OCI-LY7 (cell line): ENCODE measurements around the gene TLCD2. TPM values are rescaled to one million over a fixed set of nuclear protein-coding genes. Genes with fewer than 3 reads are reported as not detected.

Experiments used
- BruUV-seq: library from RNA; stranded (reverse); fragments of 400-500 nt; replicated peaks from 2 replicates; lab custom pipeline; 2021; lab: Mats Ljungman, UMichigan
- CTCF ChIA-PET: fragments of 300-600 bp; sonication (Branson Sonifier 250); formaldehyde crosslinking; loops from one replicate; lab custom pipeline; 2022; ENCODE audit warnings: antibody characterized with exemption; ENCODE audit not compliant: unreplicated experiment; lab: Charles Lee
- POLR2A ChIA-PET: fragments of 300-600 bp; sonication (Branson Sonifier 250); formaldehyde crosslinking; loops from one replicate; lab custom pipeline; 2022; ENCODE audit warnings: antibody characterized with exemption; lab: Charles Lee
- DNase-seq: peaks from one replicate; pipeline ENCODE4 v3.0.0-alpha.2; 2015; ENCODE audit warnings: low spot score
- H2AFZ ChIP-seq: fragments of 200-600 bp; sonication (generic), shearing (Covaris generic); 2 replicates; pipeline ENCODE4 v1.6.1; 2014; ENCODE audit warnings: mild to moderate bottlenecking, antibody characterized with exemption, low read length, moderate library complexity
- H3K27ac ChIP-seq: fragments of 200-600 bp; sonication (generic); 2 replicates; pipeline ENCODE4 v1.5.1; 2014; ENCODE audit warnings: mixed run types, low read depth, mild to moderate bottlenecking, moderate library complexity, low read length, inconsistent platforms; ENCODE audit not compliant: poor library complexity, severe bottlenecking
- H3K36me3 ChIP-seq: fragments of 200-600 bp; sonication (generic); 2 replicates; pipeline ENCODE4 v1.6.1; 2014; ENCODE audit warnings: mild to moderate bottlenecking, antibody characterized with exemption, low read length, moderate library complexity, mixed read lengths; ENCODE audit not compliant: insufficient read depth
- H3K4me1 ChIP-seq: fragments of 200-600 bp; sonication (generic); 2 replicates; pipeline ENCODE4 v1.5.1; 2014; ENCODE audit warnings: mild to moderate bottlenecking, low read length; ENCODE audit not compliant: insufficient read depth, poor library complexity, severe bottlenecking
- H3K4me2 ChIP-seq: fragments of 200-600 bp; sonication (generic); 2 replicates; pipeline ENCODE4 v1.6.1; 2014; ENCODE audit warnings: mild to moderate bottlenecking, low read length
- H3K4me3 ChIP-seq: fragments of 200-600 bp; sonication (generic); 2 replicates; pipeline ENCODE4 v1.5.1; 2014; ENCODE audit warnings: mild to moderate bottlenecking, low read depth, low read length; ENCODE audit not compliant: poor library complexity, severe bottlenecking
- H3K79me2 ChIP-seq: fragments of 200-600 bp; sonication (generic); 2 replicates; pipeline ENCODE4 v1.6.1; 2016; ENCODE audit warnings: low read depth, mild to moderate bottlenecking, low read length, moderate library complexity, mixed read lengths; ENCODE audit not compliant: insufficient read depth
- H3K9me2 ChIP-seq: fragments of 200-600 bp; sonication (generic); 2 replicates; pipeline ENCODE4 v1.6.1; 2016; ENCODE audit warnings: mild to moderate bottlenecking, low read length, mixed read lengths; ENCODE audit not compliant: insufficient read depth
- H3K9me3 ChIP-seq: fragments of 200-600 bp; sonication (generic); 2 replicates; pipeline ENCODE4 v1.6.1; 2014; ENCODE audit warnings: mild to moderate bottlenecking, mixed run types, low read length, mixed read lengths
- H4K20me1 ChIP-seq: fragments of 200-600 bp; sonication (generic); 2 replicates; pipeline ENCODE4 v1.6.1; 2014; ENCODE audit warnings: mild to moderate bottlenecking, antibody characterized with exemption, low read length, moderate library complexity, mixed read lengths; ENCODE audit not compliant: insufficient read depth
- EZH2phosphoT487 ChIP-seq: fragments of 200-600 bp; sonication (generic); IDR thresholded peaks from 2 replicates; pipeline ENCODE4 v1.6.1; 2018; ENCODE audit warnings: low read depth, borderline replicate concordance, mild to moderate bottlenecking, mixed run types, antibody characterized with exemption, low read length, moderate library complexity, mixed read lengths
- intact Hi-C: fragments of 100-400 bp; cut with micrococcal nuclease; formaldehyde crosslinking; loops from one replicate; pipeline ENCODE4 v1.10.0; 2022; ENCODE audit not compliant: unreplicated experiment
- total RNA-seq, 2 experiments: library from RNA; depleted of rRNA in 1 of 2; stranded (reverse); fragments of >200 nt in 1 of 2; shearing (Covaris generic) in 1 of 2; gene quantifications; 2 replicates each; pipeline ENCODE4 v1.2.3, GENCODE V29; 2014 to 2022
- TF ChIP-seq, protein P1 (sequence below): fragments of 200-600 bp; sonication (generic); conservative IDR thresholded peaks from 2 replicates; pipeline ENCODE4 v1.5.1; 2014; ENCODE audit warnings: mild to moderate bottlenecking, antibody characterized with exemption, low read length, moderate library complexity, mixed read lengths

TLCD2 gene
- total RNA-seq, 2 experiments from 2014 or later, result not detected

GRCh38 chr17:1753767-1754429, 43.7 kb upstream of the TLCD2 start:
- H3K4me3 ChIP-seq, result no peak overlapping the region
- no peak overlapping the region for H3K27ac ChIP-seq
- intact Hi-C loops, result no loop called here
- H3K9me3 ChIP-seq, result no peaks in the 10 kb centered on the region
- H3K36me3 ChIP-seq, result no peaks in the 10 kb centered on the region
- H2AFZ ChIP-seq, result no peak overlapping the region
- H3K4me1 ChIP-seq, result no peaks in the 10 kb centered on the region
- no peaks in the 10 kb centered on the region for H4K20me1 ChIP-seq
- H3K9me2 ChIP-seq, result no peaks in the 10 kb centered on the region
- no peak overlapping the region for H3K4me2 ChIP-seq
- CTCF ChIA-PET, result interaction anchor here (1.2 kb wide), 1 partner anchor 12 kb away, joined by 4 read pairs; no protein-coding TSS in a partner anchor
- DNase-seq, result no peak
- no peaks in the 10 kb centered on the region for H3K79me2 ChIP-seq
- no TSS peak for BruUV-seq
- TF ChIP-seq, protein P1, sequence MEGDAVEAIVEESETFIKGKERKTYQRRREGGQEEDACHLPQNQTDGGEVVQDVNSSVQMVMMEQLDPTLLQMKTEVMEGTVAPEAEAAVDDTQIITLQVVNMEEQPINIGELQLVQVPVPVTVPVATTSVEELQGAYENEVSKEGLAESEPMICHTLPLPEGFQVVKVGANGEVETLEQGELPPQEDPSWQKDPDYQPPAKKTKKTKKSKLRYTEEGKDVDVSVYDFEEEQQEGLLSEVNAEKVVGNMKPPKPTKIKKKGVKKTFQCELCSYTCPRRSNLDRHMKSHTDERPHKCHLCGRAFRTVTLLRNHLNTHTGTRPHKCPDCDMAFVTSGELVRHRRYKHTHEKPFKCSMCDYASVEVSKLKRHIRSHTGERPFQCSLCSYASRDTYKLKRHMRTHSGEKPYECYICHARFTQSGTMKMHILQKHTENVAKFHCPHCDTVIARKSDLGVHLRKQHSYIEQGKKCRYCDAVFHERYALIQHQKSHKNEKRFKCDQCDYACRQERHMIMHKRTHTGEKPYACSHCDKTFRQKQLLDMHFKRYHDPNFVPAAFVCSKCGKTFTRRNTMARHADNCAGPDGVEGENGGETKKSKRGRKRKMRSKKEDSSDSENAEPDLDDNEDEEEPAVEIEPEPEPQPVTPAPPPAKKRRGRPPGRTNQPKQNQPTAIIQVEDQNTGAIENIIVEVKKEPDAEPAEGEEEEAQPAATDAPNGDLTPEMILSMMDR, result no peak
- no peak for TF ChIP-seq EZH2phosphoT487
- POLR2A ChIA-PET, result no interaction called here

- no peaks in the 10 kb centered on the region for H3K36me3 ChIP-seq
- peak; percentile 17 for DNase-seq
- H4K20me1 ChIP-seq, result no peaks in the 10 kb centered on the region
- H3K9me3 ChIP-seq, result no peaks in the 10 kb centered on the region
- CTCF ChIA-PET, result interaction anchor here (0.6 kb wide), 1 partner anchor 178 kb away, joined by 7 read pairs; no protein-coding TSS in a partner anchor
- no TSS peak for BruUV-seq
- no peaks in the 10 kb centered on the region for H3K4me1 ChIP-seq
- no peak overlapping the region for H3K27ac ChIP-seq
- H2AFZ ChIP-seq, result no peak overlapping the region
- H3K79me2 ChIP-seq, result no peaks in the 10 kb centered on the region
- no peaks in the 10 kb centered on the region for H3K9me2 ChIP-seq
- intact Hi-C loops, result no loop called here
- POLR2A ChIA-PET, result interaction anchor here (1.0 kb wide), 1 partner anchor 21 kb away, joined by 3 read pairs; no protein-coding TSS in a partner anchor
- TF ChIP-seq, protein P1, result no peak
- no peak for TF ChIP-seq EZH2phosphoT487
- H3K4me3 ChIP-seq, result no peak overlapping the region
- no peak overlapping the region for H3K4me2 ChIP-seq
Observed at GRCh38 chr17:1752425-1753262, 42.5 kb upstream of the TLCD2 start.
